ENCODE results near the gene PDE4A.

GRCh38 chr19:10517361-10517759 lies 97.0 kb downstream of the PDE4A start, which contains the start of gene S1PR5:
- no peak for TF ChIP-seq ZNF274 (IDR thresholded peaks at IDR 0.05; ENCODE audit: low read depth, low read length)
- TF ChIP-seq YY1 (IDR thresholded peaks at IDR 0.05; ENCODE audit: insufficient read depth, insufficient read length): no peak
- TF ChIP-seq SUZ12 (IDR thresholded peaks at IDR 0.05; ENCODE audit: extremely low read depth, insufficient read depth, insufficient read length): no peak

Data from NT2/D1 (cell line).